Trophoblast cell (in vitro differentiated cells and primary cell): ENCODE measurements around the gene NLRC5. TPM values are rescaled to one million over a fixed set of nuclear protein-coding genes. Genes with fewer than 3 reads are reported as not detected.

Experiments used
- DNase-seq, 2 donors: peaks; one replicate each; pipeline ENCODE4 v3.0.0-alpha.2; 2016
- H2AFZ ChIP-seq: 2 replicates; pipeline ENCODE4 v1.6.1; 2013; ENCODE audit warnings: low read length, moderate library complexity, mild to moderate bottlenecking; ENCODE audit not compliant: insufficient read depth, poor library complexity
- H2AK5ac ChIP-seq: 2 replicates; pipeline ENCODE4 v1.6.1; 2013; ENCODE audit warnings: mild to moderate bottlenecking, low read length
- H2BK120ac ChIP-seq: 2 replicates; pipeline ENCODE4 v1.6.1; 2013; ENCODE audit warnings: low read length, mild to moderate bottlenecking, moderate library complexity; ENCODE audit not compliant: insufficient read depth, poor library complexity
- H2BK12ac ChIP-seq: 2 replicates; pipeline ENCODE4 v1.6.1; 2013; ENCODE audit warnings: mild to moderate bottlenecking, low read length, moderate library complexity
- H2BK5ac ChIP-seq: 2 replicates; pipeline ENCODE4 v1.6.1; 2013; ENCODE audit warnings: low read length, low read depth, moderate library complexity, mild to moderate bottlenecking; ENCODE audit not compliant: poor library complexity
- H3K14ac ChIP-seq: 2 replicates; pipeline ENCODE4 v1.6.1; 2013; ENCODE audit warnings: mild to moderate bottlenecking, low read length
- H3K18ac ChIP-seq: 2 replicates; pipeline ENCODE4 v1.6.1; 2013; ENCODE audit warnings: mild to moderate bottlenecking, low read length
- H3K23ac ChIP-seq: 2 replicates; pipeline ENCODE4 v1.6.1; 2013; ENCODE audit warnings: low read length
- H3K27ac ChIP-seq: 2 replicates; pipeline ENCODE4 v1.5.1; 2013; ENCODE audit warnings: low read depth, mild to moderate bottlenecking, inconsistent platforms, low read length, moderate library complexity
- H3K27me3 ChIP-seq: 2 replicates; pipeline ENCODE4 v1.6.1; 2013; ENCODE audit warnings: inconsistent platforms, mild to moderate bottlenecking, low read length, moderate library complexity; ENCODE audit not compliant: insufficient read depth
- H3K36me3 ChIP-seq, 2 experiments: 1 replicate in 1 of 2; 2 replicates in 1 of 2; pipeline ENCODE4 v1.6.1; 2013; ENCODE audit warnings: low read length in 2 of 2, mild to moderate bottlenecking in 2 of 2, moderate library complexity in 1 of 2; ENCODE audit not compliant: insufficient read depth in 2 of 2, control insufficient read depth in 1 of 2
- H3K4ac ChIP-seq: 2 replicates; pipeline ENCODE4 v1.6.1; 2013; ENCODE audit warnings: low read depth, mild to moderate bottlenecking, low read length, moderate library complexity
- H3K4me1 ChIP-seq, 2 experiments: 1 replicate in 1 of 2; 2 replicates in 1 of 2; pipeline ENCODE4 v1.6.1; 2013; ENCODE audit warnings: low read length in 2 of 2, mild to moderate bottlenecking in 2 of 2, moderate library complexity in 1 of 2; ENCODE audit not compliant: insufficient read depth in 2 of 2, control insufficient read depth in 1 of 2
- H3K4me2 ChIP-seq: 2 replicates; pipeline ENCODE4 v1.6.1; 2013; ENCODE audit warnings: inconsistent platforms, mild to moderate bottlenecking, low read length, moderate library complexity
- H3K4me3 ChIP-seq: 2 replicates; pipeline ENCODE4 v1.5.1; 2013; ENCODE audit warnings: mild to moderate bottlenecking, low read depth, low read length, inconsistent platforms
- H3K79me1 ChIP-seq: one replicate; pipeline ENCODE4 v1.6.1; 2013; ENCODE audit warnings: low read length
- H3K79me2 ChIP-seq: 2 replicates; pipeline ENCODE4 v1.6.1; 2013; ENCODE audit warnings: low read length, mild to moderate bottlenecking; ENCODE audit not compliant: control insufficient read depth, insufficient read depth, poor library complexity
- H3K9ac ChIP-seq: 2 replicates; pipeline ENCODE4 v1.6.1; 2013; ENCODE audit warnings: mild to moderate bottlenecking, low read length
- H3K9me3 ChIP-seq: 2 replicates; pipeline ENCODE4 v1.6.1; 2013; ENCODE audit warnings: low read depth, mild to moderate bottlenecking, control low read depth, inconsistent platforms, low read length; ENCODE audit not compliant: insufficient read depth
- H4K12ac ChIP-seq: 2 replicates; pipeline ENCODE4 v1.6.1; 2013; ENCODE audit warnings: low read depth, mild to moderate bottlenecking, low read length, moderate library complexity
- H4K8ac ChIP-seq: 2 replicates; pipeline ENCODE4 v1.6.1; 2013; ENCODE audit warnings: low read depth, mild to moderate bottlenecking, low read length, moderate library complexity
- H4K91ac ChIP-seq: one replicate; pipeline ENCODE4 v1.6.1; 2013; ENCODE audit warnings: low read depth, mild to moderate bottlenecking, low read length, moderate library complexity
- WGBS: extraction: QIAGEN DNeasy Blood & Tissue Kit; methylation state at CpG from one replicate; pipeline ENCODE4 v1.1.7; 2013; ENCODE audit warnings: missing lambda C conversion rate; ENCODE audit not compliant: insufficient read length, insufficient coverage; ENCODE audit errors: extremely low coverage; 5-methylcytosine and 5-hydroxymethylcytosine counted together
- polyA plus RNA-seq: library from polyadenylated mRNA; stranded (reverse); fragments of 200-250 nt; gene quantifications from 2 replicates; pipeline ENCODE4 v1.2.3, GENCODE V29; 2013

Gene NLRC5
- 0.08 and 0.11 TPM in 2 replicates for polyA plus RNA-seq

- WGBS = no CpG with 5 or more reads among the region's 64 CpGs
- H3K4me1 ChIP-seq = peaks cover 2 to 6% of the 10 kb centered on the region in 2 experiments
- no peak within 1 kb of the TSS for H4K8ac ChIP-seq
- H3K27ac ChIP-seq = no peak within 1 kb of the TSS
- no peak within 1 kb of the TSS for H2AK5ac ChIP-seq
- H2BK5ac ChIP-seq = no peak within 1 kb of the TSS
- peaks cover 32% of the 10 kb centered on the region for H3K27me3 ChIP-seq
- H3K79me2 ChIP-seq = no peaks in the 10 kb centered on the region
- peak within 1 kb of the TSS; percentile 45 for H3K4me3 ChIP-seq
- peak; percentile 76 to 86 for DNase-seq
- no peak within 1 kb of the TSS for H3K18ac ChIP-seq
- H3K4me2 ChIP-seq = peak within 1 kb of the TSS; percentile 79
- H3K4ac ChIP-seq = no peak within 1 kb of the TSS
- peaks cover 3% of the 10 kb centered on the region for H3K9me3 ChIP-seq
- no peak within 1 kb of the TSS for H4K91ac ChIP-seq
- peak within 1 kb of the TSS; percentile 22 for H4K12ac ChIP-seq
- H3K9ac ChIP-seq = no peak within 1 kb of the TSS
- no peak within 1 kb of the TSS for H2BK120ac ChIP-seq
- H3K14ac ChIP-seq = no peak within 1 kb of the TSS
- no peak within 1 kb of the TSS for H2BK12ac ChIP-seq
- H3K79me1 ChIP-seq = no peaks in the 10 kb centered on the region
- no peak within 1 kb of the TSS for H3K23ac ChIP-seq
- no peaks in the 10 kb centered on the region for H3K36me3 ChIP-seq
- H2AFZ ChIP-seq = no peak within 1 kb of the TSS
Observed at GRCh38 chr16:56988948-56989945, at the start of gene NLRC5. NLRC5 (plus strand) TSS chr16:56989557; CDS start chr16:57020713, 31,156 bp downstream.

GRCh38 chr16:56939801-56940200, 49.6 kb upstream of the NLRC5 start:
- Histone ChIP-seq H2AK5ac (no peak overlapping the region), H3K4me2 (no peak overlapping the region), H3K79me2 (no peaks in the 10 kb centered on the region), H3K4me1 (no peaks in the 10 kb centered on the region), H3K4me3 (no peak overlapping the region), H3K18ac (no peak overlapping the region), H3K4ac (no peak overlapping the region), H2AFZ (no peak overlapping the region), H2BK120ac (no peak overlapping the region), H4K8ac (no peak overlapping the region), H3K14ac (no peak overlapping the region), H3K27ac (no peak overlapping the region), H3K27me3 (no peaks in the 10 kb centered on the region), H2BK5ac (no peak overlapping the region), H3K23ac (no peak overlapping the region), H4K12ac (no peak overlapping the region), H3K79me1 (no peaks in the 10 kb centered on the region), H3K36me3 (peaks cover 50 to 59% of the 10 kb centered on the region in 2 experiments), H4K91ac (no peak overlapping the region), H3K9ac (no peak overlapping the region), H2BK12ac (no peak overlapping the region), H3K9me3 (no peaks in the 10 kb centered on the region)
- WGBS = no CpG with 5 or more reads among the region's 4 CpGs
- DNase-seq = peak in 1 of 2 donors; percentile 11

GRCh38 chr16:56941092-56941491, 48.3 kb upstream of the NLRC5 start:
- no peak overlapping the region for H3K14ac ChIP-seq
- no peak overlapping the region for H2BK5ac ChIP-seq
- H2BK12ac ChIP-seq = no peak overlapping the region
- H3K36me3 ChIP-seq = peaks cover 53 to 61% of the 10 kb centered on the region in 2 experiments
- no peak overlapping the region for H2AK5ac ChIP-seq
- H3K4ac ChIP-seq = no peak overlapping the region
- no peak overlapping the region for H3K18ac ChIP-seq
- H3K79me2 ChIP-seq = no peaks in the 10 kb centered on the region
- H3K27me3 ChIP-seq = no peaks in the 10 kb centered on the region
- no peak overlapping the region for H3K23ac ChIP-seq
- H2BK120ac ChIP-seq = no peak overlapping the region
- H2AFZ ChIP-seq = no peak overlapping the region
- no peaks in the 10 kb centered on the region for H3K79me1 ChIP-seq
- H4K91ac ChIP-seq = no peak overlapping the region
- WGBS = no CpG with 5 or more reads among the region's 2 CpGs
- no peak overlapping the region for H4K8ac ChIP-seq
- no peak overlapping the region for H4K12ac ChIP-seq
- H3K27ac ChIP-seq = no peak overlapping the region
- no peak overlapping the region for H3K4me3 ChIP-seq
- H3K4me2 ChIP-seq = no peak overlapping the region
- no peak overlapping the region for H3K9ac ChIP-seq
- no peaks in the 10 kb centered on the region for H3K9me3 ChIP-seq
- no peaks in the 10 kb centered on the region for H3K4me1 ChIP-seq
- DNase-seq = peak in 1 of 2 donors; percentile 9

- Histone ChIP-seq H2AK5ac (no peak overlapping the region), H3K9me3 (no peaks in the 10 kb centered on the region), H3K4me2 (no peak overlapping the region), H4K91ac (no peak overlapping the region), H3K4me3 (no peak overlapping the region), H3K4ac (no peak overlapping the region), H3K27me3 (no peaks in the 10 kb centered on the region), H3K4me1 (no peaks in the 10 kb centered on the region), H3K79me1 (no peaks in the 10 kb centered on the region), H3K18ac (no peak overlapping the region), H3K14ac (no peak overlapping the region), H2BK5ac (no peak overlapping the region), H3K23ac (peak overlapping the region; percentile 40), H2BK12ac (no peak overlapping the region), H3K36me3 (peaks cover 52 to 58% of the 10 kb centered on the region in 2 experiments), H2BK120ac (no peak overlapping the region), H4K12ac (no peak overlapping the region), H3K79me2 (no peaks in the 10 kb centered on the region), H2AFZ (no peak overlapping the region), H3K9ac (no peak overlapping the region), H4K8ac (no peak overlapping the region), H3K27ac (no peak overlapping the region)
- no CpG with 5 or more reads among the region's 9 CpGs for WGBS
- no peak for DNase-seq
Observed at GRCh38 chr16:56941856-56942331, 47.5 kb upstream of the NLRC5 start.
